ENCODE results near the gene PDZRN3.

PDZRN3 gene

GRCh38 chr3:73653351-73653750 lies 28.6 kb upstream of the PDZRN3 start:
- TF ChIP-seq, protein P1, sequence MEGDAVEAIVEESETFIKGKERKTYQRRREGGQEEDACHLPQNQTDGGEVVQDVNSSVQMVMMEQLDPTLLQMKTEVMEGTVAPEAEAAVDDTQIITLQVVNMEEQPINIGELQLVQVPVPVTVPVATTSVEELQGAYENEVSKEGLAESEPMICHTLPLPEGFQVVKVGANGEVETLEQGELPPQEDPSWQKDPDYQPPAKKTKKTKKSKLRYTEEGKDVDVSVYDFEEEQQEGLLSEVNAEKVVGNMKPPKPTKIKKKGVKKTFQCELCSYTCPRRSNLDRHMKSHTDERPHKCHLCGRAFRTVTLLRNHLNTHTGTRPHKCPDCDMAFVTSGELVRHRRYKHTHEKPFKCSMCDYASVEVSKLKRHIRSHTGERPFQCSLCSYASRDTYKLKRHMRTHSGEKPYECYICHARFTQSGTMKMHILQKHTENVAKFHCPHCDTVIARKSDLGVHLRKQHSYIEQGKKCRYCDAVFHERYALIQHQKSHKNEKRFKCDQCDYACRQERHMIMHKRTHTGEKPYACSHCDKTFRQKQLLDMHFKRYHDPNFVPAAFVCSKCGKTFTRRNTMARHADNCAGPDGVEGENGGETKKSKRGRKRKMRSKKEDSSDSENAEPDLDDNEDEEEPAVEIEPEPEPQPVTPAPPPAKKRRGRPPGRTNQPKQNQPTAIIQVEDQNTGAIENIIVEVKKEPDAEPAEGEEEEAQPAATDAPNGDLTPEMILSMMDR (IDR thresholded peaks at IDR 0.05; ENCODE audit: insufficient read depth, low read depth, low read length, missing control alignments), result no peak
- no peak for DNase-seq (ENCODE audit: low read depth)
- no peak overlapping the region for H3K4me3 ChIP-seq (ENCODE audit: low read depth, low read length)

GRCh38 chr3:73652896-73653295 lies 28.2 kb upstream of the PDZRN3 start:
- H3K4me3 ChIP-seq (ENCODE audit: low read depth, low read length), result no peak overlapping the region
- TF ChIP-seq, protein P1 (IDR thresholded peaks at IDR 0.05; ENCODE audit: insufficient read depth, low read depth, low read length, missing control alignments), result no peak
- no peak for DNase-seq (ENCODE audit: low read depth)

DNA sequence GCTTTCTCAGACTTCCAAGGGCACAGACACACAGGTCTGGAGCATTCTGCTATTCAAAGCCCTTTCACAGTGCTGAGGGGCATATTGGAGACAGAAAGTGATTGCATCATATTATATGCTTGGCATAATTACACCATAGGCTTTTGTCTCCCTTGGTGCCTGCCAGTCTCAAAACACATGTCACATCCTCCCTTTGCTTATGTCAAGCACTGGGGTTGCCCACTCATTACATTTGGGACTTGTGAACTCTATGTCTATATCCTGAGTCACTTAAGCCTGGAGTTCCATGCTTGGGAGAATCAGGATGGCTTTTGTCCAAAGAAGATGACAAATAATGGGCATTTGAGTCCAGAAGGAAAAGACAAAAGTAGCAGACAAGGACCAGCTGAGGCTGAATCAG lies 12.3 kb upstream of the PDZRN3 start:
- no peak overlapping the region for H3K4me3 ChIP-seq (ENCODE audit: low read depth, low read length)
- DNase-seq (ENCODE audit: low read depth), result no peak
- TF ChIP-seq, protein P1 (IDR thresholded peaks at IDR 0.05; ENCODE audit: insufficient read depth, low read depth, low read length, missing control alignments), result no peak

- TF ChIP-seq, protein P1 (IDR thresholded peaks at IDR 0.05; ENCODE audit: insufficient read depth, low read depth, low read length, missing control alignments), result no peak
- DNase-seq (ENCODE audit: low read depth), result no peak
- H3K4me3 ChIP-seq (ENCODE audit: low read depth, low read length), result no peak overlapping the region
These were observed 10.5 kb upstream of the PDZRN3 start for GRCh38 chr3:73635254-73635653.

DNA sequence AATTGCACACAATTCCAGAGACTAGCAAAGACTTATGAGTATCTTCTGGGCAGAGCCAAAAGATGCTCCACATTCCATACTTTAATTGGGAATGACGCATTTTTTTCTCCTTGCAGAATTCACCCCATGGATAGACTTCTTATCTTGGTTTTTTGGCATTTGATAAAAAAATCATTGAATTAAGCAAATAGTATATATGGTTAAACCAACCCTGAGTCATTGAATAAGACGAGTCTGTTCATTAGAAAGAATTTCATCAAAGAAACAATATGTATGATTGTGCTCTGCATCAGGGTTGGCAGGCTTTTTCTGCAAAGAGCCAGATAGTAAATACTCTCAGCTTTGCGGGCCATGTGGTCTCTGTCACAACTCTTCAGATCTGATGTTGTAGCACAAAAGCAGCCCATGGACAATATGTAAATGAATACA lies 9.2 kb upstream of the PDZRN3 start:
- no peak for DNase-seq (ENCODE audit: low read depth)
- no peak overlapping the region for H3K4me3 ChIP-seq (ENCODE audit: low read depth, low read length)
- TF ChIP-seq, protein P1 (IDR thresholded peaks at IDR 0.05; ENCODE audit: insufficient read depth, low read depth, low read length, missing control alignments), result no peak

GRCh38 chr3:73633453-73633852 lies 8.7 kb upstream of the PDZRN3 start:
- DNase-seq (ENCODE audit: low read depth), result no peak
- TF ChIP-seq, protein P1 (IDR thresholded peaks at IDR 0.05; ENCODE audit: insufficient read depth, low read depth, low read length, missing control alignments), result no peak
- no peak overlapping the region for H3K4me3 ChIP-seq (ENCODE audit: low read depth, low read length)

DNA sequence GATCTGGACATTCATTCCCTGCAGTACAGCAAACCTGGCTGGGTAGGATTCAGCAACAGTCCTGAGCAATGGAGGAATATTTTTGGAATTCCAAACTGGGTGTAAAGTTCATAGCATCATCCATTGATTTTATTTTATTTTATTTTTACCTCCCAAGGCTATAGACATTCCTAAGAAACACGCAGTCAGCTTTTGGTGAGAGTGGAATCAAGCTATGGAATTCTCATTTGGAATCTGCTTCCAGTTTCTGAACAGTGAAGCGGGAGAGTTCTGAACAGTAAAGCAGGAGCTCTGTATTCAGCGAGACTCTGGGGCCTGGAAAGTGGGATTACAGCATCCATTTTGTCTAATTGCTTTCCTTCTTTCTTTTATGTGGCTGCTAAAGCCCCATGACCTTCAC lies 1.4 kb upstream of the PDZRN3 start:
- no peak for DNase-seq (ENCODE audit: low read depth)
- TF ChIP-seq, protein P1 (IDR thresholded peaks at IDR 0.05; ENCODE audit: insufficient read depth, low read depth, low read length, missing control alignments), result no peak
- no peak overlapping the region for H3K4me3 ChIP-seq (ENCODE audit: low read depth, low read length)

Measured in GM12865 (cell line).